HL-60/S4 (cell line): ENCODE measurements around the gene PAN3.
"Not testable (repeated sequence)": the region's sequence is repeated elsewhere in the genome, so short reads cannot be mapped to it uniquely, and the experiment has no call there.

Experiments
- in situ Hi-C: fragments of 300-500 bp; cut with MboI; formaldehyde crosslinking; loops from 2 replicates; pipeline ENCODE4 v1.14.3; 2022; ENCODE audit warnings: low sequenced_read_pairs

The PAN3 gene

GRCh38 chr13:28131646-28132045 is 6.7 kb upstream of the PAN3 start:
- in situ Hi-C loops = no loop called here

- in situ Hi-C loops = no loop called here
Observed at GRCh38 chr13:28136916-28137315, 1.4 kb upstream of the PAN3 start.

- in situ Hi-C loops = no loop called here
Observed at GRCh38 chr13:28137596-28137995, 749 bp upstream of the PAN3 start.

GRCh38 chr13:28138756-28139470 is 568 bp downstream of the PAN3 start:
- in situ Hi-C loops = no loop called here

GRCh38 chr13:28140433-28141125 is 2.2 kb downstream of the PAN3 start:
- in situ Hi-C loops = no loop called here

- in situ Hi-C loops = not testable (repeated sequence)
Observed at GRCh38 chr13:28141542-28141941, 3.2 kb downstream of the PAN3 start.

- in situ Hi-C loops = no loop called here
Observed at GRCh38 chr13:28145049-28145448, 6.7 kb downstream of the PAN3 start.

GRCh38 chr13:28147495-28147894 is 9.2 kb downstream of the PAN3 start:
- in situ Hi-C loops = no loop called here

- in situ Hi-C loops = no loop called here
Observed at GRCh38 chr13:28159057-28159456, 20.7 kb downstream of the PAN3 start.

- in situ Hi-C loops = no loop called here
Observed at GRCh38 chr13:28161370-28161769, 23.0 kb downstream of the PAN3 start.

- in situ Hi-C loops = no loop called here
Observed at GRCh38 chr13:28163587-28163986, 25.2 kb downstream of the PAN3 start.

GRCh38 chr13:28166257-28166656 is 27.9 kb downstream of the PAN3 start:
- in situ Hi-C loops = no loop called here

- in situ Hi-C loops = no loop called here
Observed at GRCh38 chr13:28171266-28171665, 32.9 kb downstream of the PAN3 start.

GRCh38 chr13:28172947-28173346 is 34.6 kb downstream of the PAN3 start:
- in situ Hi-C loops = no loop called here

- in situ Hi-C loops = no loop called here
Observed at GRCh38 chr13:28173793-28174192, 35.4 kb downstream of the PAN3 start.

GRCh38 chr13:28177327-28177726 is 39.0 kb downstream of the PAN3 start:
- in situ Hi-C loops = no loop called here

GRCh38 chr13:28177877-28178276 is 39.5 kb downstream of the PAN3 start:
- in situ Hi-C loops = no loop called here

GRCh38 chr13:28179974-28180373 is 41.6 kb downstream of the PAN3 start:
- in situ Hi-C loops = no loop called here

- in situ Hi-C loops = no loop called here
Observed at GRCh38 chr13:28181413-28181812, 43.1 kb downstream of the PAN3 start.

GRCh38 chr13:28185256-28185655 is 46.9 kb downstream of the PAN3 start:
- in situ Hi-C loops = no loop called here

- in situ Hi-C loops = no loop called here
Observed at GRCh38 chr13:28199089-28199488, 60.7 kb downstream of the PAN3 start.

GRCh38 chr13:28204043-28204442 is 65.7 kb downstream of the PAN3 start:
- in situ Hi-C loops = no loop called here
